IMR-90 (cell line): Measurements from ENCODE around the gene SMIM36. TPM values are rescaled to one million over a fixed set of nuclear protein-coding genes. Genes with fewer than 3 reads are reported as not detected.

Experiments used
- MXI1 ChIP-seq: IDR thresholded peaks from 2 replicates; pipeline ENCODE4 v1.6.1; 2012; ENCODE audit warnings: low read depth, mild to moderate bottlenecking, low read length, moderate library complexity, borderline replicate concordance
- polyA plus RNA-seq, 3 experiments: library from polyadenylated mRNA; depleted of rRNA; stranded (reverse); fragments of >200 nt; gene quantifications; 2 replicates each; pipeline ENCODE4 v1.2.3, GENCODE V29; 2012; ENCODE audit warnings: low replicate concordance in 1 of 3
- total RNA-seq: library from RNA; depleted of rRNA; stranded (reverse); fragments of >200 nt; gene quantifications from 2 replicates; pipeline ENCODE4 v1.2.3, GENCODE V29; 2012
- TF ChIP-seq, protein P1 (sequence below): conservative IDR thresholded peaks from 2 replicates; pipeline ENCODE4 v1.5.1; 2012; ENCODE audit warnings: mild to moderate bottlenecking, low read depth, low read length, improper control_type of control experiment

The SMIM36 gene
- total and polyA plus RNA-seq, 2 of the 4 experiments (the other 2 are of a cell fraction): not detected

DNA sequence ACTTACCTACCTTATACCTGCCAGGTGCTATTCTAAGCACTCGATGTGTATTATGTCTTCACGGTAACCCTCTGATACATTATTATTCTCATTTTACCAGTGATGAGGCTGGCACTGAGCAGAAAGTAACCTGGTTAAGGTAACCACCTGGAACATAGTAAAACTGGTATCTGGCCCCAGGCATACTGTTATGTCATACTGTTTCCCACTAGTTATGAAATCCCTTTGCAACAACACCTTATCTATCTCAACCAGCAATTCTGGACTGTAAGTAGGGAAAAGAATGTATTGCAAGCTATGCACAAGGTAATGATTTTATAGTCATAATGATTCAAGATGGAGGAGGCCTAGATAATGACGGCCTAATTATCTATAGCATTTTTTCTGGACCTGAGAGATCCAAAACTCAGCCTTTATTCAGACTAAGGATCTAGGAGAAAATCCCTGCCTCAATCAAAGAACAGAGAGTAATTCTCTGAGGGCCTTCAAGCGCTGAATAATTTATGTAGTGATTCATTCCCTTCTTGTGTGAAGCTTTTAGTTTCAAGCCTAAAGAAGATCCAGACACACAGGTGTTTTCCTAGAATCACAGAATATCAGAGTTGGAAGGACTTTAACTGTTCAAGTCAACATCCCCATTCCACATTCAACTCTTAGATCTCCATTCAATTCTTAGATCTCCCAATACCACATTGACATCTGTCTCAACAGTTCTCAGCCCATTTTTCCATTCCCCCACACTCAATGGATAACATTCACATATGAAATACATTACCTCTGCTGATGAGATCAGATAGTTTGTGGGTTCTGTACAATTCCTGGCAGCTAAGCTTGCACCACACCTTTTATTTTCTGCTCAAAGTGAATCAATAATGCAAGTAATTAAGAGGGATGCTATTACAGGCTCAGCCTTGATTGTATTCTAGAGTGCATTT is 74.8 kb downstream of the SMIM36 start (continued):
- TF ChIP-seq, protein P1, sequence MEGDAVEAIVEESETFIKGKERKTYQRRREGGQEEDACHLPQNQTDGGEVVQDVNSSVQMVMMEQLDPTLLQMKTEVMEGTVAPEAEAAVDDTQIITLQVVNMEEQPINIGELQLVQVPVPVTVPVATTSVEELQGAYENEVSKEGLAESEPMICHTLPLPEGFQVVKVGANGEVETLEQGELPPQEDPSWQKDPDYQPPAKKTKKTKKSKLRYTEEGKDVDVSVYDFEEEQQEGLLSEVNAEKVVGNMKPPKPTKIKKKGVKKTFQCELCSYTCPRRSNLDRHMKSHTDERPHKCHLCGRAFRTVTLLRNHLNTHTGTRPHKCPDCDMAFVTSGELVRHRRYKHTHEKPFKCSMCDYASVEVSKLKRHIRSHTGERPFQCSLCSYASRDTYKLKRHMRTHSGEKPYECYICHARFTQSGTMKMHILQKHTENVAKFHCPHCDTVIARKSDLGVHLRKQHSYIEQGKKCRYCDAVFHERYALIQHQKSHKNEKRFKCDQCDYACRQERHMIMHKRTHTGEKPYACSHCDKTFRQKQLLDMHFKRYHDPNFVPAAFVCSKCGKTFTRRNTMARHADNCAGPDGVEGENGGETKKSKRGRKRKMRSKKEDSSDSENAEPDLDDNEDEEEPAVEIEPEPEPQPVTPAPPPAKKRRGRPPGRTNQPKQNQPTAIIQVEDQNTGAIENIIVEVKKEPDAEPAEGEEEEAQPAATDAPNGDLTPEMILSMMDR: no peak
- no peak for TF ChIP-seq MXI1
